Upper lobe of right lung (tissue), 1 donor: Measurements from ENCODE around the gene TAS2R40. TPM values are rescaled to one million over a fixed set of nuclear protein-coding genes. Genes with fewer than 3 reads are reported as not detected.

Experiments
- ATAC-seq: fragments of 200-7000 bp; cut with Tn5 transposase; one replicate; pipeline ENCODE4 v1.9.1; 2020; ENCODE audit warnings: mild to moderate bottlenecking, moderate library complexity
- DNase-seq: peaks from one replicate; pipeline ENCODE4 v3.0.0-alpha.2; 2020
- H3K27ac ChIP-seq: fragments of 200-600 bp; one replicate; pipeline ENCODE4 v1.8.0; 2022
- H3K27me3 ChIP-seq: fragments of 200-600 bp; one replicate; pipeline ENCODE4 v1.8.0; 2022; ENCODE audit warnings: mild to moderate bottlenecking
- H3K36me3 ChIP-seq: fragments of 200-600 bp; one replicate; pipeline ENCODE4 v1.8.0; 2022
- H3K4me1 ChIP-seq: fragments of 200-600 bp; one replicate; pipeline ENCODE4 v1.8.0; 2022
- H3K4me3 ChIP-seq: fragments of 200-600 bp; one replicate; pipeline ENCODE4 v1.8.0; 2022; ENCODE audit warnings: mild to moderate bottlenecking
- H3K9me3 ChIP-seq: fragments of 200-600 bp; one replicate; pipeline ENCODE4 v1.8.0; 2022
- CTCF ChIP-seq: fragments of 200-600 bp; IDR thresholded peaks from one replicate; pipeline ENCODE4 v1.8.0; 2022; ENCODE audit warnings: antibody characterized with exemption
- intact Hi-C: fragments of 100-400 bp; cut with DNase I; formaldehyde crosslinking; loops from one replicate; pipeline ENCODE4 v1.11.0; 2022
- total RNA-seq: library from RNA; stranded (reverse); fragmentation: NEBNext Ultra II Directional; extraction: Animal tissue kit (Norgen Biotek cat#: 25700); gene quantifications from one replicate; pipeline ENCODE4 v1.2.1, GENCODE V29; 2021
- donor health status: DM: no; HTN: yes; CAD: no; lungs with severe emphysema.

TAS2R40 gene
- total RNA-seq, 1 donor from 2014 or later = not detected

- DNase-seq = no peak
- H3K4me3 ChIP-seq = no peak overlapping the region
- no peaks in the 10 kb centered on the region for H3K27me3 ChIP-seq
- no peaks in the 10 kb centered on the region for H3K36me3 ChIP-seq
- TF ChIP-seq CTCF = no peak
- no peaks in the 10 kb centered on the region for H3K4me1 ChIP-seq
- intact Hi-C loops = no loop called here
- no peak for ATAC-seq
- no peaks in the 10 kb centered on the region for H3K9me3 ChIP-seq
- no peak overlapping the region for H3K27ac ChIP-seq
Observed at GRCh38 chr7:143255564-143255963, 33.7 kb downstream of the TAS2R40 start.

- intact Hi-C loops = no loop called here
- Histone ChIP-seq H3K27me3 (no peaks in the 10 kb centered on the region), H3K9me3 (no peaks in the 10 kb centered on the region), H3K4me3 (no peak overlapping the region), H3K4me1 (no peaks in the 10 kb centered on the region), H3K27ac (no peak overlapping the region), H3K36me3 (no peaks in the 10 kb centered on the region)
- ATAC-seq (peak; percentile 17), DNase-seq (no peak)
- no peak for TF ChIP-seq CTCF
Observed at GRCh38 chr7:143256325-143256724, 34.5 kb downstream of the TAS2R40 start.

- no peak overlapping the region for H3K27ac ChIP-seq
- DNase-seq = no peak
- intact Hi-C loops = no loop called here
- H3K36me3 ChIP-seq = no peaks in the 10 kb centered on the region
- H3K9me3 ChIP-seq = no peaks in the 10 kb centered on the region
- no peak for TF ChIP-seq CTCF
- H3K4me3 ChIP-seq = no peak overlapping the region
- no peaks in the 10 kb centered on the region for H3K4me1 ChIP-seq
- no peak for ATAC-seq
- no peaks in the 10 kb centered on the region for H3K27me3 ChIP-seq
Observed at GRCh38 chr7:143256932-143257331, 35.1 kb downstream of the TAS2R40 start.

GRCh38 chr7:143257501-143257900 lies 35.7 kb downstream of the TAS2R40 start:
- no peaks in the 10 kb centered on the region for H3K9me3 ChIP-seq
- no peak for TF ChIP-seq CTCF
- no peaks in the 10 kb centered on the region for H3K36me3 ChIP-seq
- no peak overlapping the region for H3K27ac ChIP-seq
- H3K27me3 ChIP-seq = no peaks in the 10 kb centered on the region
- no peak for ATAC-seq
- no peak for DNase-seq
- H3K4me1 ChIP-seq = no peaks in the 10 kb centered on the region
- intact Hi-C loops = no loop called here
- no peak overlapping the region for H3K4me3 ChIP-seq

- DNase-seq (no peak), ATAC-seq (peak; percentile 52)
- intact Hi-C loops = no loop called here
Observed at GRCh38 chr7:143258831-143259230, 37.0 kb downstream of the TAS2R40 start.

More at GRCh38 chr7:143258831-143259230, 37.0 kb downstream of the TAS2R40 start:
- Histone ChIP-seq H3K4me3 (peak overlapping the region; percentile 17), H3K36me3 (no peaks in the 10 kb centered on the region), H3K27me3 (no peaks in the 10 kb centered on the region), H3K27ac (peak overlapping the region; percentile 28), H3K4me1 (no peaks in the 10 kb centered on the region), H3K9me3 (no peaks in the 10 kb centered on the region)
- TF ChIP-seq CTCF = no peak
